NCI-H345 treated with DMSO at 0.1 percent for 48 hours (cell line): ENCODE data around the gene MAML2.
"Not testable (repeated sequence)": the region's sequence is repeated elsewhere in the genome, so short reads cannot be mapped to it uniquely, and the experiment has no call there.

Source experiments
- DNase-seq: peaks from one replicate; lab custom pipeline; 2025; ENCODE audit not compliant: unreplicated experiment; lab: John Stamatoyannopoulos, UW

Gene MAML2

DNA sequence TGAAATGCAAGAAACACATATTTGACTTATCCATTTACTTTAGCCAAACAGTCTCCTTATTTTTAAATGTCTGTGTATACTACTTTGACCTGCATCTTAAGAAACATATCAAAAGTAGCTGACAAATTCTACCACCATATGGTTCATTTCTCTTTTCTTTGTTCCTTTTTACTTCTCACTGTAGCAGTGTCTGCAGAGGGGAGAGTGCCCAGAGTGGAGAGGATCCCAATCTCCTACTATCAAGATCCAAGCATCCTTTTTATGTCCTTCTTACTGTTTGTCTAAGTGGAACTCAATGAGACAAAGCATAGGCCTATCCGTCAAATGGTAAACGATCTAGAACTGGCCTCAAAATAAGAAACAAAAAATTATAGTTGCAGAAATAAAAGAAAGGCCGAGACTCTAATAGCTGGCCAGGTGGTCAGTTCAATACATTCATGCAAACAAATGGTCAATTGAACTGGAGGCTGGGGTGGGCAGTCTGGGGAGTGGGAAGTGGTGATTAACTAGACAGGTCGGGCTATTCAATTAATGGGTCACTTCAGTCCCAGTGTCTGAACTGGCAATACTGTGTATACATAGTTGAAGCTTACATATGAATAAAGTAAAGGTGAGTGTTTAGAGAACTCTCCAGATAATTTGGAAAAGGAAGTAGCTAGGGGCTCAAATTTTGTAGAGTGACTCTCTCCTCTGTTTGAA is 149.1 kb downstream of the MAML2 start:
- no peak for DNase-seq

DNA sequence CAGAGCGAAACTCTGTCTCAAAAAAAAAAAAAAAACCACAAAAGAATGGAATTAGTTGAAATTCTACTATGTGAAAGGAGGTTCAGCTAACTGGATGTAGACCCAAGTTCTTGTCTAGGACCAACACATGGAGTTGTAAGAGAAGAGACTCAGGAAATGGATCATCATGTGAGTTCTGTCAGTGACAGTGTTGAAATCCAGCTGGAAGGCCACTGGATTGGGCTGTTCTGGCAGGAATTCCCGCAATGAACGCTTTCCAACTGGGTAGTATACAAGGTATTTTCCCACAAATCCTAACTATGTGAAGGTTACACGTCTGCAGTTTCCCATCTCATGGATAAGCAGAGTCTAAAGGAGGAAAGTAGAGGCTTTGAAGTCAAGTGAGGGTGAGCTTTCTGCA is 151.2 kb downstream of the MAML2 start:
- DNase-seq, result no peak

DNA sequence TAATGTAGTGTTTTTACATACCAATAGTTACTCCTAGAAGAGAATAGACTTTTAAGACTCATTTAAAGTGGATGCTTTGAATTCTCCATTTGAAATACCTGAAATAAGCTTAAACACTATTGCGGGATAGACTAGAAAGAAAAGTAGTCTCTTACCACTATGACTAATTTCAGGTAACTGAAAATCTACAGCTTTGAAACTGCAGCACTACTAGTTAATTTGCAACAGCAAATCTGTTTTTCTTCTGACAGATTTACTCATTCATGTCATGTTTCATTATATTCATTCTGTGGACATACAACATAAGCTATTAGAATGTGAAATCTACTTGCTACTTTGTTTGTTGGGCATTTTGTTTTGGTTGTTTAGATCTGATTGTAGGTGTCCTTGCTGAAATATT is 153.6 kb downstream of the MAML2 start:
- no peak for DNase-seq

DNA sequence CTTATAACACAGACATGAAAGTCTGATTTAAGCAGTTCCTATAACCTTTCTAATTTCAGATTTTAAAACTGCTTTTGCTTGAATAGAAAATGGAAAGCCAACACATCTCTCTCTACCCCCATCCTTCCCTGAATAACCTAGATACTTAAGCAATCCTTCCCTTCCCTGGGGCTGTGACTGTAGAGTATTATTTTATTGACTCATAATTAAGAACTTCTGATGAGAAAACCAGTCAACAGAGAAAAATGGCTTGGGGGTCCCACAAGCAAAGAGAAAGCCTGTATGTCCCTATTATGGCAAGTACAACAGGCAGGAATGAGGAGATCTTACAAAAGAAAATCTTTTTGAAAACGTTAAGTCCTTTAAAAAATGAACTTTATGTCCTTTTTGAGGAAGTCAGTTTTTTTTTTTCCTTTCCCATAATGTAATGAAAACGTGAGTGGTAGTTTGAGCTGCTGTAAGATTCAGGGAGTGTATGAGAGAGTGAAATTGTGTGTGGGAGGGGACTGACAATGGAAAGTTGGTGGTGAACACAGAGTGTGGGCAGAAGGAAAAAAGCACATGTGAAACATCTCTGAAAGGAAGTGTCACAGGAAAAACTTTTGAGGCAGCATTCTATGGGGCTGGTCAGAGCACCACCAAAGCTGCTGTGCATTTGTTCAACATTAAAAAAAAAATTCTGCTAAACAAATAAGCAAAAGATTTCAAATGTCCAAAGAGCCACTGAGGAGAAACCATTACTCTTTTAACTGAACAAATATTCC is 154.6 kb downstream of the MAML2 start:
- DNase-seq, result no peak

DNA sequence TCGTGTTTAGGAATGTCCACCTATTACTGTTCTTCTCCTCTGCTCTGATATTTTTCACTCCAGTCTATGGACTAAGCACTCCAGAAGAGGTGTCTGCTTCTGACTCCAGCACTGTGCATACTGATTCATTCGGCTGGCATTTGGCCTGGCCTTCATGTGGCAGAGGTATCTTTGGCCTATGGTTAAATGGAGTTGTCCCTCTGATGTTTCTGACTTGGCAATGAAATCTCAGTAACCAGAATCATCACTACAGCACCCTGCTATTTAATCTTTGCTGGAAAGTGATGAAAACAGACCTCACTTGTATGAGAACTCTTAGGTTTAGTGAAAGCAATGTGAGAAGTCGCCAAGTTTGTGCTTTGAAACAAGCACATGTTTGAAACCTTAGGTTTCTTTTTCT is 155.2 kb downstream of the MAML2 start:
- no peak for DNase-seq

DNA sequence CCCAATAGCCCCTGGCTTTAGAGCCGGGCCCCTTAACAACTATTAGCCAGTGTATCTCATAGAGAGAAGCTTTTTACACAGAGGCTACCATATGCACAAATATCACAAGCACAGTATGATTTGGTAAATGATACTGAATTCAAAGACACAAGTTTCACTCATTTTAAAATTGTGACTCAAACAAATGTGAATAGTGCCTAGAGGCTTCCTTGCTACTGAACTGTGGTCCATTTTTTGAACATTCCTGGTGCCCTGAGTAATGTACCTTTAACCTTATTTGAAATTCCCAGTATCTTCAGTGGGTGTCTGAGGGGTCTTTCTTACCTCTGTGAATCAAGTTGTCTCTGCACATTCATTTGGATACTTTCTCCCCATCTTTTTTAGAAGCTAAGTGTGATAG is 156.2 kb downstream of the MAML2 start:
- DNase-seq, result no peak

DNA sequence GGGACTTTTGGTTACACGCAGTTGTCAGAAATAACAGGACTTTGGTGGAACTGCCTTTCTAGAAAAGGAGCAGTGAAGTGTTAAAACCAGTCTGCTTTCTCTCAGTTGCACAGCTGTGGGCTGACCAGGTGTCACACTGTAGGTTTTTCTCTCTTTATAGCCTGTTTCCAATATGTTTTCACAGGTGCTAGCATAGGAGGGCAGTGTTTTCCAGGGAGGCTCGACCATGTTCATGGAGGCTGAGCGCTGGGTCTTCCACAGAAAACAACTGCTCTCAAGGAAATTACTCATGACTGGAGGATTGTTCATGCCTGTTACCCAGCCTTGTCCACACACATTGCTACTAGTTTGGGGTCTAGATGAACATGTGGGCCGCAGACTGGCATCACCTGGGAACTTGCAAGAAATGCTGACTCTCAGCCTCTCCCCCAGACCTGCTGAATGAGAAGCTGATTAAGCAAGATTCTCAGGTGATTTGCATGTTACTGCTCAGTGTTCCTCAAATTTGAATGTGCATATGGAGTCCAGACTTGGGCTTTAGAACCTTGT is 157.7 kb downstream of the MAML2 start:
- no peak for DNase-seq

DNA sequence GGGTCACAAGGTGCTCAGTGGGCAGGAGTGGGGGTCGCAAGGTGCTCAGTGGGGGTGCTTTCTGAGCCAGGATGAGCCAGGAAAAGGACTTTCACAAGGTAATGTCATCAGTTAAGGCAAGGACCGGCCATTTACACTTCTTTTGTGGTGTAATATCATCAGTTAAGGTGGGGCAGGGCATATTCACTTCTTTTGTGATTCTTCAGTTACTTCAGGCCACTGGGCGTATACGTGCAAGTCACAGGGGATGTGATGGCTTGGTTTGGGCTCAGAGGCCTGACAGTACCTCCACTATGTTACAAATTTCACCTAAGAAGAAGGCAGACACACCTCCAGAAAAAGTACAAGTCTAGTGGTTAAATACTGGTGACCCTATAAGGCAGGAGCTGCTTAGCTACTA is 162.1 kb downstream of the MAML2 start:
- not testable (repeated sequence) for DNase-seq

DNA sequence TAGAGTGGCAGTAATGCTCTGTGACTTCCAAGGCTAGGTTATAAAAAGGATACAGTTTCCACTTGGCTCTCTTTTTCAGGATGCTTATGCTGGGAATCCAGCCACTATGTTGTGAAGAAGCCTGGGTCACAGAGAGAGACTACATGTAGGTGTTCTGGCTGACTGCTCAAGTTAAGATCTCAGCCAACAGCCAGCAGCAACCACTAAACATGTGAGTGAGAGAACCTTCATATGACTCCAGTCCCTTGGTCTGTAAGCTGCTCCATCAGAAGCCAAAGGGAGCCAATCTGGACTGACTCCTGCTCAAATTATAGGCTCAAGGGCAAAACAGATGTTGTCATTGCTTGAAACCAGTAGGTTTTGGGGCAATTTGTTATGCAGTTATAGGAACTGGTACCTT is 162.7 kb downstream of the MAML2 start:
- no peak for DNase-seq

DNA sequence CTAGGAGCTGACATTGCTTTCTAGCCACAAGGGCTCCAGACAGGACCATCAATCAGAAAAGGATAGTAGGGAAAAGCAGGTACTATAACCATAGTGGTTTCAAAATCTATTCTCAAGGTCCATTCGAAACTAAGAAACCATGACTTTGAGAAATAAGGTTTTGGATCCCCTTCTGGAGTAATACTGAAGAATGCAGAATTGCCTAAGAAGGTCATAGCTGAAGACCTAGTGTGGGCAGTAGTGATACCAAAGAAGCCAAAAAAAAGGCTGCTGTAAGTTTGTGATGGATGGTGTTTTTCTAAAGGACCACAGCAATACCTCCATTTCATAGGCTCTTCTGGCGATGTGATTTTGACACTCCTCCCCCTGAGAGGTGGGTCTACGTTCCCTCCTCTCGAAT is 163.1 kb downstream of the MAML2 start:
- no peak for DNase-seq

DNA sequence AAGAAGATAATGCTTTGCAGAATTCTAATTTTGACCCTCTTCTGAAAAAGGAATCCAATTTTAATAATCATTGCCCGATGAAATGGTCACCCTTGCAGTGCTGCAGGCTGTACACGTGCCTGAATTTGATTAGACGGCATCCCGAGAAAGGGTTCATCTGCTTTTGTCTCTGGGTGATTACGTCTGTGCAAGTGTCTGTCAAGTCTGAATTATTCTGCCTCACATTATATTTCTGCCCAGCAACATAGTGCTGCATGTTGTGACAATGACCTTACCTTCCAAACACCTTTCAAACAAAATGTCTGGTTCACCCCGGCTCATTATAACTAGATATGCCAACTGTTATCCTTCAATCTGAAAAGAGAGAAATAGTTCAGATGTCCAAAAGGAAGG is 164.1 kb downstream of the MAML2 start:
- DNase-seq, result no peak

DNA sequence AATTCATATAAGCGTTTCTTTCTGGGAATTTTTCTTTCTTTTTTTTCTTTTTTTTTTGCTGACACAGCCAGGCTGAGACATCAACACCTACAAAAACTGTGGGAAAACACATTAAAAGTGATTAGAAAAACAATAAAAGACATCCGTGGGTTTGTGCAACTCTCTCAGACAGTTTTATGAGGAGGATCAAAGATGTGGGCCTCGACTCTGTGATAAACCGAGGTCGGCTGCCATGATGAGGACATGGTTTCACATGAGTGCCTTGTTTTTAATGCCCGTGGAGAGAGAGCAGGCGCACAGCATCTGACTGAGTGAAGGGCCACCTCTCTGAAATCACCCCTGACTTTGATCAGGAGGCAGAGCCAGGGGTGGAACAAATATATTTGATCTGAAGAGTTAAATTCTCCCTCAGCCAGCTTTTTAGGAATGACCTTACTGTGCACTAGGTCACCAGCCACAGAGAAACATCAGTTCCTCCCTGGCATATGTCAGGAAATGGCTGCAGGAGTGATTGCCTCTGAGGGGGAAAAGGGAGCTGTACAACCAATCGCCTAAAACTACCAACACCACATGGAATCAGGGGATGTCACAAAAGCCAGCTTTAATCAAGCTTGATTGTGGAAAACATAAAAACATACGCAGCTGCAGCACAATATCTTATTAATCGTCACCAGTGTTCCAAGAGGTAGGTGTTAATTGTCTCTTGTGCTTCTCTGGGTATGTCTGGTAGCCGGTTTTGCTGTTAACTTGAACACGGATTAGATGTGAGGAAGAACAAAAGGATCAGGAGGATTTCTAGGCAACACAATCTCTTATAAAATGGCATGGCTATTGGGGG is 164.7 kb downstream of the MAML2 start:
- DNase-seq, result no peak

DNA sequence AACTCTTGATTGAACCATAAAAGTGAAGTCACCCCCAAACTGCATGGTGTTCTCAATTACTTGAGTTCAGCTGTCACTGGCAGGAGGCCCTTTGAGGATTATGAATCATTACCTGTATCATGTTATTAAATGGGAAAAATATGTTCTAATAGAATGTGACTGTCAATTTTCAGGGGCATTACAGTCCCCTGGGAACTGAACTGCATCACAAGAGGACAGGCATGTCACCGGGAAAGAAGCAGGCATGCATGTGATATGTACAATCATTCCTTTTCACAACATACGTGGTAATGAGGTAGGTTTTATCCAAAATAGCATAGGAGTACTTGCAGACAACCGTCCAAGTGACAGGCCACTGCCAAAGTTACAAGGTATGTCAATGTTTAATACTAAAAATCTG is 165.8 kb downstream of the MAML2 start:
- DNase-seq, result no peak

DNA sequence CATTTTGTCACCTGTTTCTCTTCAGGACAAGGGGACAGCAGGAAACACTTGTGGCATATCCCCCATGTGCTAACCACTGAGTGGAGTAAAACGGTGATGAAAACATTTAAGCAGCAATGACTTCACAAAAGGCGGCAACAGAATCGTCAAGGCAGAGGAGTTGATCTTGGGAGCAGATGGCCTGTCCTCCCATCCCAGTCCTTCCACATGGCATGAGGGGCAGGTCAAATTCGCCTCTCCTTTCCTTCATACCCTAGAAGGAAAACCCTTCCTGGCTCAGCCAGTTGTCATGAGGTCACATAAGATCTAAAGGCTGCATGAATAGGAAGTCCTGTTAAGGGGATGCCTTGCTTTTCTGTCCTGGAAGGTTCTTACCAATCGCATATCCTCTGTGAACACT is 169.1 kb downstream of the MAML2 start:
- DNase-seq, result no peak

DNA sequence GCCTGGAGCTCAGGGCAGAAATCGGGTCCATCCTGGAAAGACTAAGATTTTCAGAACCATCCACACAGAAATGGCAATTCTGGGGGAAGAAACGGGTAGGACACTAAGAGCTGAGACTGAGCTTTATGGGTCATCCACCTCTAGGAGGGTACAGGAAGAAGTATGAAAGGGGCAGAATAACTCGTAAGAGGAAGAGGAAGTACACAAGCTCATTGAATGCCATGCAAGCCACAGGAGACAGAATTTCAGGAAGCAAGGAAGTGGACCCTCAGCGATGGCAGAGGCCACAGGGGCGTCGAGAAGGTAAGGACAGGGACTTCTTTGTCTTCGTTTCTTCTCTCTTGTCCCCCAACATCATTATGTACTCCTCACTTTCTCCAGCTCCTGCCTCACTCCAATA is 169.6 kb downstream of the MAML2 start:
- no peak for DNase-seq

DNA sequence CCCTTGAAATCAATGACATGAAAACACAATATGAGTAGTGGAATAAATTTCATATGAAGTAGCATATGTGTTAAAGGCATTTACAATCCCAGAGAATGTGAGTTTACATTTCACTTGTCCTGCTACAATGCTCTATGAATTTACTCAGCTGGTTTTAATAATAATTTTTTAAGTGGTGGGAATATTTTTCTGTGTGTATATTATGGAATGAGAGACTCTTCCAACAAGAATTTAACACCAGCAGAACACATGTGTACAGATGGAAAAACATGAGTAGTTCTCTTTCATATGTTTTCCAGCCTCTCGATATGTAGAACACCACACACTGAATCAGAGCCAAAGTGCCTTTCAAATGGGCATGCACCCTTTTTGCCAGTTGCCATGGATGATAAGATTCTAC is 170.4 kb downstream of the MAML2 start:
- DNase-seq, result no peak

DNA sequence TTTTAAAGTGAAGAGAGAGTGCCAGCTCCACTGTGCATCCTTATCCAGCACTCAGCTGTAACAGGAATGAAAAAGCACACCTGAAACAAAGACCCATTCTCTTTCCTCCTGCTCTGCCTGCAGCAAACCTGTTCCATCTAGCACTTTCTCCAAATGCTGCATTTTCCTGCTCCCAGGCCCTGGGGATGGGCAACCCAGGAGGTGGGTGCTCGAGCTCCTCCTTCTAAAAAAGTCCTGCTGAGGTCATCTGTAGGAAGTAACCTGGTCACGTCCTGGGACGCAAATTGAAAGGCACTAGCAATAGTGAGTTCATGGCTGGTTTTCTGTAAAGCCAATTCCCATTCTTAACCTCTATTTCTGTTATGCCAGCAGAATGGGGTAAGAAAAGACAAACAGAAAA is 173.7 kb downstream of the MAML2 start:
- DNase-seq, result no peak

DNA sequence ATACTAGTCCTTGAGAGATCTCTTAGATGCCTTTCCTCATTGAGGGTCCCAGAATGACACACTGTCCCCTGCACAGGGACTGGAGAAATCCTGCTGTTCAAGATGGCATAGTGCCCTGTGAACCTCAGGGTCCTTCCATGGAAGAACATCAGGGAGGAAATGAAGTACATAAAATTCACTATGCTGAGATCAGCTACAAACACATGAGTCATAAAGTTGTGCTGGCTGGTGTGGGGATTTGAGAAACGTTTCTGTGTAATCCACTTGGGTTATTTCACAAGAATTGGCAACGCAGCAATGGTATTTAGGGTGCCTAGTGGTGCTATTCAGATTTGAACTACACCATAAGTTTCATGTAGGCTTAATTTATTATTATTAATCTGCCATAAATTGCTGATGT is 174.4 kb downstream of the MAML2 start:
- DNase-seq, result no peak

DNA sequence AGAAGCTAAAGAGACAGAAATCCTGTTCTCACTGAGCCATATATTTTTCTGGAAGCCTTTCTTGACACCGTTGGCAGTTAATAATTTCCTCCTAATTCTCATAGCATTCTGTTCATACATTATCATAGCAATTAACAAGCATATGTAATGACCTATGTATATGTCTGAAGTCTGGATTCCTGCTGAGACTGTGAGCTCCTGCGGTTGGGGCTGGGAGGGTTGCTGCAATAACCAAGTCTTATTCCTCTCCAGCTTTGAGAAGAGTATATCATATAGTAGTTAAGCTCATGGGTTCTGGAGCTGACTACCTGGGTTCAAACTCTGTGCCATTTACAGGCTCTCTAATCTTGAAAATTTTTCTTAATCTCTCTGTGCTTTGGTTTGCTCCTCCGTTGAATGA is 175.2 kb downstream of the MAML2 start:
- no peak for DNase-seq

DNA sequence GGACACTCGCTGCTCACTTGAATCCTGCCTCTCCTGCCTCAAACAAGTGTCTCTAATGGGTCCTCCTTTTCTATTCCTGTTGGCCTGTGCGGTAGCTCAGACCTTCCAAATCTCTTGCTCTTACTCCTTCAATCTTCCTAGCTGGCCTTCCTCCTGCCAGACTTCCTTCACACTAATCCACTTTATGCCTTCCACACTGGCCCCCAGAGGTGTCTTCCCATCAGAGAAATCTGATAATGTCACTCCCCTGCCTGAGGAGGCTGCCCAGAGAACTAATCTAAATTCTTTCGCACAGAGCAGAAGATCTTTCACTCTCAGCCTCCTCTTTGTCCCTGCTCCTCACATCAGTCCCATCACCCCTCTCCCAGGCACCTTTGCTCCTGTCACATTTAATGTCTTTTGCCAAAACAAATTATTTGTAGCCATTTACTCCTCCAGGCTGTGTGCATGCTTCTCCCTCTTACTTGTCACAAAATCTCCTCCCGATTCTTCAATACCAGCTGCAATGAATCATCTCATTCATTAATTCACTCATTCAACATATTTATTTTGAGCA is 175.7 kb downstream of the MAML2 start:
- DNase-seq, result no peak

DNA sequence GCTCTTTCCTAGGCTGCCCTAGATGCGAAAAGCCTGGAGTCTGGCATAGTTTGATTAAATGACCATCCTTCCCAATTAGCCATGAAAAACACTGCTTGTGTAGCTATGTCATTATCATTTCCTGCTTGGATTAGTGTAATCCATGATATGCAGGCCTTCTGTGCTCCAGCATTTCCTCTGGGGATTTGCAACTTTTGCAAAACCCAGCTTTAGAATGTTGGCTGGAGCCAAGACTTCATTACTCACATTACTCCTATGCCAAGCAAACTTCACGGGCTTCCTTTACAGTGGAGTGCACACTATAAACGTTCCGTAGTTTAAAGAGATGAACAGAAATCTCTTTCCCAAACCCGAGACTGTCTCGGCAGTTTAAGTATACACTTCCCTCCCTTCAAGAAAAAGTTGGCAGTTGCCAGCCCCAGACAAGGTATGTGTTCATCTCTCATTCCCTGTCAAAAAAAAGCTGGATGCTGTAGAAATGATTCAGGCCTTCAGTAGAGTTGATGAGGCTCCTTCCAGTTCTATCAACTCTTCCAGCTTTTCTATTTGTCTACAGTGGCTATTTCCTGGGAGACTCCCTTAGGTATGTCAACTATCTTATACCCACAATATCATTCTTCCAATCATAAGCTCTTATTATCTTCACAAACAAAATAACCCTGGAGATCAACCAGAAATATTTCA is 180.0 kb downstream of the MAML2 start:
- DNase-seq, result no peak
